GM12878 (cell line): ENCODE data around the gene COPRS.
"Not testable (repeated sequence)": the region's sequence is repeated elsewhere in the genome, so short reads cannot be mapped to it uniquely, and the experiment has no call there.

Source experiments
- CREM ChIP-seq: IDR thresholded peaks from 2 replicates; pipeline ENCODE4 v1.6.1; 2014; ENCODE audit warnings: antibody characterized with exemption, low read depth
- CTCF ChIP-seq, 3 experiments: IDR thresholded peaks in 2 of 3; conservative IDR thresholded peaks in 1 of 3; 2 replicates each; pipeline ENCODE4 v1.5.1; 2011; ENCODE audit warnings: low read depth in 3 of 3, low read length in 3 of 3, mild to moderate bottlenecking in 3 of 3, control low read depth in 2 of 3, moderate library complexity in 2 of 3, inconsistent platforms in 1 of 3, mixed read lengths in 1 of 3; ENCODE audit not compliant: control insufficient read depth in 2 of 3, insufficient read depth in 1 of 3; ENCODE audit errors: extremely low read depth in 1 of 3
- EZH2 ChIP-seq: IDR thresholded peaks from 2 replicates; pipeline ENCODE4 v1.6.1; 2012; ENCODE audit warnings: low read depth, mild to moderate bottlenecking, control low read depth, inconsistent platforms, low read length, borderline replicate concordance; ENCODE audit not compliant: control insufficient read depth
- HDAC6 ChIP-seq: fragments of 200-600 bp; sonication (generic); IDR thresholded peaks from one replicate; pipeline ENCODE4 v1.8.0; 2017; ENCODE audit warnings: antibody characterized with exemption; ENCODE audit not compliant: unreplicated experiment
- MAX ChIP-seq: IDR thresholded peaks from 2 replicates; pipeline ENCODE4 v1.6.1; 2012; ENCODE audit warnings: low read depth, low read length, improper control_type of control experiment
- POLR2AphosphoS2 ChIP-seq: IDR thresholded peaks from 2 replicates; pipeline ENCODE4 v1.6.1; 2011; ENCODE audit warnings: low read depth, mild to moderate bottlenecking, low read length, improper control_type of control experiment, moderate library complexity
- RELB ChIP-seq: fragments of 450-650 bp; IDR thresholded peaks from 2 replicates; pipeline ENCODE4 v1.6.1; 2017; ENCODE audit warnings: low read depth, mild to moderate bottlenecking, moderate library complexity

- TF ChIP-seq RELB; POLR2AphosphoS2; MAX; CTCF (IDR thresholded peaks at IDR 0.05 in 2 of 3, conservative IDR thresholded peaks at IDR 0.05 in 1 of 3; ENCODE audit: control insufficient read depth in 2 of 3, extremely low read depth in 1 of 3, insufficient read depth in 1 of 3, low read depth in 3 of 3, low read length in 3 of 3); CREM; EZH2; HDAC6: not testable (repeated sequence)
Measured at GRCh38 chr17:31818863-31819262, 40.2 kb downstream of the COPRS start.
